OCI-LY7 (cell line): ENCODE results near the gene STAT6.

Source experiments
- EZH2phosphoT487 ChIP-seq: fragments of 200-600 bp; sonication (generic); IDR thresholded peaks from 2 replicates; pipeline ENCODE4 v1.6.1; 2018; ENCODE audit warnings: low read depth, borderline replicate concordance, mild to moderate bottlenecking, mixed run types, antibody characterized with exemption, low read length, moderate library complexity, mixed read lengths
- TF ChIP-seq, protein P1 (sequence below): fragments of 200-600 bp; sonication (generic); conservative IDR thresholded peaks from 2 replicates; pipeline ENCODE4 v1.5.1; 2014; ENCODE audit warnings: mild to moderate bottlenecking, antibody characterized with exemption, low read length, moderate library complexity, mixed read lengths

DNA sequence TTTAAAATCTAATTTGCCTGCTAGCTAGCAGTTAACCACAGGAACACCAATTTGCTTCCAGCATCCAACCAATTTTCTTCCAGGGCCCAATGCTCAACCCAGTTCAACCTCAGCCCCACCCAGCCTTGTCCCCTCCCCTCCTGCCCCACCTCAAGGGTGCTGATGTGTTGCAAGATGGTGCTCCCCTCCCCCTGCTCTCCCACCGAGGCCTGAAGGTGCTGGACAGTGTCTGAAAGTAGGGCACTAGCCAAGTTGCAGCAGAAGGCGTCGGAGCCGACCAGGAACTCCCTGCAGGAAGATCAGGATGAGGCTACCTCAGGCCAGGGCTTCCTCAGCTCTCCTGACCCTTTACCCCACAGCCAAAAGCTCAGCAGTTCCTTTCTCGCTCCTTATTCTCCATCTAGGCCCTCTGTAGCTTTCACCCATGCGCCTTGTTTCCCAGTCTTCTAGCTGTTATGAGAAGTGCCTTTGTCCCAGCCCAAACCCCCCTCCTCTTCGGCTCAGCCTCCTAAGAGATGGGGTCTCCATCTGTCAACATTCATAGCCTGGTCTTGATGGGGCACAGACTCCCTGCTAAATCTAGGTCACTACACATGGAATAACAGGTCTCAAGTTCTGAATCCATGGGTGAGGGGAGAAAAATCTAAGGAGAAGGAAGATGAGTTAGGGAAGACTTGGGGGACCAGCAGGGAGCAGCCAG is 3.6 kb downstream of the STAT6 start:
- TF ChIP-seq, protein P1, sequence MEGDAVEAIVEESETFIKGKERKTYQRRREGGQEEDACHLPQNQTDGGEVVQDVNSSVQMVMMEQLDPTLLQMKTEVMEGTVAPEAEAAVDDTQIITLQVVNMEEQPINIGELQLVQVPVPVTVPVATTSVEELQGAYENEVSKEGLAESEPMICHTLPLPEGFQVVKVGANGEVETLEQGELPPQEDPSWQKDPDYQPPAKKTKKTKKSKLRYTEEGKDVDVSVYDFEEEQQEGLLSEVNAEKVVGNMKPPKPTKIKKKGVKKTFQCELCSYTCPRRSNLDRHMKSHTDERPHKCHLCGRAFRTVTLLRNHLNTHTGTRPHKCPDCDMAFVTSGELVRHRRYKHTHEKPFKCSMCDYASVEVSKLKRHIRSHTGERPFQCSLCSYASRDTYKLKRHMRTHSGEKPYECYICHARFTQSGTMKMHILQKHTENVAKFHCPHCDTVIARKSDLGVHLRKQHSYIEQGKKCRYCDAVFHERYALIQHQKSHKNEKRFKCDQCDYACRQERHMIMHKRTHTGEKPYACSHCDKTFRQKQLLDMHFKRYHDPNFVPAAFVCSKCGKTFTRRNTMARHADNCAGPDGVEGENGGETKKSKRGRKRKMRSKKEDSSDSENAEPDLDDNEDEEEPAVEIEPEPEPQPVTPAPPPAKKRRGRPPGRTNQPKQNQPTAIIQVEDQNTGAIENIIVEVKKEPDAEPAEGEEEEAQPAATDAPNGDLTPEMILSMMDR = no peak
- TF ChIP-seq EZH2phosphoT487 = no peak
